ENCODE measurements around the gene SYT1. TPM values are rescaled to one million over a fixed set of nuclear protein-coding genes. Genes with fewer than 3 reads are reported as not detected.
"Not testable (repeated sequence)": the region's sequence is repeated elsewhere in the genome, so short reads cannot be mapped to it uniquely, and the experiment has no call there.

SYT1 gene
- total RNA-seq (2014; rRNA removed; shearing (Covaris generic)), result not detected in 2 replicates

- DNase-seq (ENCODE audit: low spot score), result peak; percentile 98
Measured at GRCh38 chr12:78864403-78864869, at the start of gene SYT1. SYT1 (plus strand) TSS chr12:78864774.

DNA sequence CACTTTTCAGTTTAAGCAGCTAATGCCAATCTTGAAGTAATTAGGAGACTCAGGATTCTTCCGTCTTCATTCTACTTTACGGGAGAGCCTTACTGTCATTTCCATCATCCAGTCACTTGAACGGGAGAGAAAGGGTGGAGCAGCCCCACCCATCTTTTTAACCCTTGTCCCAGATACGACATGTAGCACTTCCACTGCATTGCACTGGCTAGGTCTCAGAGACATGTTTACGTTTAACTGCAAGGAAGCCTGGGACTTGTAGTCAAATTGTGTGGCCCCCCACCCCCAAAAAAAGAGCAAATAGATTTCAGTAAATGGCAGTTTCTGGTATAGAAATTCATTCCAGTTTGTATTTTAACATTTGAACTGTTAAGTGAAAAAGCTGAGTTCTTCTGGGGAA lies 46.1 kb upstream of the SYT1 start:
- DNase-seq (ENCODE audit: low spot score), result no peak
- in situ Hi-C loops (cut with HindIII; ENCODE audit: low sequenced_read_pairs), result no loop called here

More at GRCh38 chr12:78864403-78864869, at the start of gene SYT1:
- in situ Hi-C loops (cut with HindIII; ENCODE audit: low sequenced_read_pairs), result no loop called here

DNA sequence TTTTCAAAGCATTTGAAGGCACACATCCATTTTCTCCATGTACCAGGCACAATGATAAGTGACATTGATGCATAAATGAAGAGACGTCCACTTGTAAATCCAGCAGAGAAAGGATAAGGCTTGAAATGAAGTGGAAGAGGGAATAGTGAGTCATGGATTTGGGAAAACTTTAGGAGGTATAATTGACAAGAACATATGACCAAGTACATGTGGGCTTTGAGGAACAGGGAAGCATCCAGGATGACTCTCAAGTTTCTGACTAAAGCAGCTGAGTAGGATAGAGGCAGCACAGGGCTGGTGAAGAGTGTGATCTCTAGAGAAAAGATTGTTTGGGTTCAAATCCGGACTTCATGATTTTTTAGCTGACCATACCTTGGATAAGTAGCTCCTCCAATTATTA lies 43.6 kb upstream of the SYT1 start:
- in situ Hi-C loops (cut with HindIII; ENCODE audit: low sequenced_read_pairs), result no loop called here
- no peak for DNase-seq (ENCODE audit: low spot score)

DNA sequence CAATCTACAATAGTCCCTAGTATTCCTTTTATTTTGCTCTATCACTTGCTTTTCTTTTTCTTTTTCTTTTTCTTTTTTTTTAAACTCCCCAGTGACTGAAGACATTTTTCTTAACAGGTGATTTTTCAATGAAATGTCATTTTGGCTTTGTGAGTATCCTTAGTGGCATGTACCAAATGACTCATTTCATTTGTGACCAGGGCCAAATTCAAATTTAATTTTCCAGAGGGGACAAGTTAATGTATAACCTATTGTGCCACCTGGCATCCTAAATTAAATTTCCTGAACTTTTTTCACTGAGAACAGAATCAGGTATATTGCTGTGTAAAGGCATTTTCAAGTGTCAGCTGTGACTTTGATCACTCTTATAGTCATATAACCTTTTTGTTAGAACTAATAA lies 39.7 kb upstream of the SYT1 start:
- in situ Hi-C loops (cut with HindIII; ENCODE audit: low sequenced_read_pairs), result no loop called here
- DNase-seq (ENCODE audit: low spot score), result no peak

GRCh38 chr12:78829690-78830089 lies 34.9 kb upstream of the SYT1 start:
- in situ Hi-C loops (cut with HindIII; ENCODE audit: low sequenced_read_pairs), result no loop called here

GRCh38 chr12:78835493-78835892 lies 29.1 kb upstream of the SYT1 start:
- in situ Hi-C loops (cut with HindIII; ENCODE audit: low sequenced_read_pairs), result no loop called here
- DNase-seq (ENCODE audit: low spot score), result no peak

More at GRCh38 chr12:78829690-78830089, 34.9 kb upstream of the SYT1 start:
- DNase-seq (ENCODE audit: low spot score), result no peak

GRCh38 chr12:78840518-78841019 lies 24.0 kb upstream of the SYT1 start:
- in situ Hi-C loops (cut with HindIII; ENCODE audit: low sequenced_read_pairs); DNase-seq (ENCODE audit: low spot score): not testable (repeated sequence)

DNA sequence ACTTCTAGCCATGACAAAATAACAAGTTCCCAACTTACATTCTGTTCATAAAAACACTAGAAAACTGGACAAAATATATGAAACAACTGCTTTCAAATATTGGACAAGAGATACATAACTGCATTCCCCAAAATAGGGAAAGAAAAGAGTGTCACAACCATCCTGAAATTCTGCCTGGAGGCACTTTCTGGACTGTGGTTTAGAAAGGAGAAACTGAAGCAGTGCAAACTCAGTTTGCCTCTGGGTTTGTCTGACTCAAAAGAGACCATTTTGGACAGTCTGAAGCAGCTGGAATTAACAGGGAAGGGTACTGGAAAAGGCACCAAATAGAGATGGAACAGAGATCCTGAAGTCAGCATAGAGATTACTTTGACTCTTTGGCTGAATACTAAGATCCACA lies 11.3 kb upstream of the SYT1 start:
- no peak for DNase-seq (ENCODE audit: low spot score)
- in situ Hi-C loops (cut with HindIII; ENCODE audit: low sequenced_read_pairs), result no loop called here

DNA sequence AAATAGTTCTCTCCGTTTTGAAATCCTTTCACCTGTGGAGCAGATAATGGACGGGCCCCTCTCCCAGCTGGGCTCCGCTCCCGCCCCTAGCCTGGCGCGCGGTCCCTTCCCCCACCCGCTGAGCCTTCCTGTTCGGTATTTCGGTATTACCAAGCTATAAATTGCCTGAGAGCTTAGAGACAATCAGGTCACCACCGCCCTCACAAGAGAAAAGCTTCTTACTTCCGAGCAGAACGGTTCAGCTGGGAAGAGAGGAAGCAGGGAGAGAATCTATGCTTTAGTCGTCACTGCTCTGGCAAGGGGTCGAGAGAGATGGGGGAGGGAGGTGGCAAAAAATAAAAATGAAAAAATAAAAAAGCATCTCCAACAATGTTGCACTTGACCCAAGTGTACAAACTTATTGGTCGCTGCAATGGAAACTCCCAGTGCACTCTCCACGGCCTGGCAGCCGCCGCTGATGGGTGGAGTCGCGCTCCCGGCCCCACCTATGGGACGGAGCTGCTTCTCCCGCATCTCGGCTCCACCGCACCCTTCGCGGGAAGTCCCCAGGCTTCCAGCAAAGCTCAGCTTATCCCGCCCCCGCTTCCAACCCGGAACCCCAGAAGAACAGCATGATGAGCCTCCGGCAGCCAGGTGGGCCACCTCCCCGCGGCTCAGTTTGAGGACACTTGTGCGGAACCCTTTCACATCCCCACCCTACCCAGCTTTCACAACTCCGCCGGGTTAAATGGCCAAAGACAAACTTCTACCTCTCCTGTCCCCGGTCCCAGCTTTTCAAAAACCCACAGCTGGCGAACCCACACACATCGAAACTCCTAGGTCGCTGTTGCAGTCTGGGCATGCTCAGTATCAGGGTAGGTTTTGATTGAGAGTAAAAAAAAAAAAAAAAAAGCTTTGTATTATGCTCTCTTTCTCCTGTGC lies 832 bp upstream of the SYT1 start:
- in situ Hi-C loops (cut with HindIII; ENCODE audit: low sequenced_read_pairs), result no loop called here

DNA sequence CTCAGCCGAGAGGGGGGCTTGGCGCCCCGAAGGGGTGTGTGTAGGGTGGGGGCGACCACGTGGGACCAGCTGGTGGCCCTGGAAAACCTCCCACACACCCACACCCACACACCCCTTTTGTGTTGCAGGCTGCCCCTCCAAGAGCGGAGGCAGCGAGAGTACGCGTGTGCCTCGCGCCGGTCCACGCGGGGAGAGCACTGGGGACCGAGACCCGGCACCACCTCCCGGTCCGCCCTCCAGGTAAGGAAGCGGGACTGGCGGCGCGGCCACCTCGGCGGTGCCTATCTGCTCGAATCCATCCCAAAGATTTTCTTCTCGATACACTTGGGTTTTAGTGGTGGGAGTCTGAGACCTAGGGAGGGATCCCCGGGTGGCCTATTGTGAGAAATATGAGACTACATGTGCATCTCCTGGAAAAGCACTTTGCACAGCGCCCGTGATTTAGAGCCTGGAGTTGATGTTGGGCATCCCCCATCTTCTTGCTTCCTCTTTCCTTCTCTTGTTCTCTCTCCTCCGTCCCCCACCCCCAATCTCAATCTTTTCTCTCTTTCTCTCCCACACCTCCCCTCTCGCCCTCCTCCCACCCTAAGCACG lies 393 bp downstream of the SYT1 start:
- in situ Hi-C loops (cut with HindIII; ENCODE audit: low sequenced_read_pairs), result no loop called here
- DNase-seq (ENCODE audit: low spot score), result peak; percentile 51

More for the DNA sequence above, 832 bp upstream of the SYT1 start:
- peak; percentile 84 for DNase-seq (ENCODE audit: low spot score)

DNA sequence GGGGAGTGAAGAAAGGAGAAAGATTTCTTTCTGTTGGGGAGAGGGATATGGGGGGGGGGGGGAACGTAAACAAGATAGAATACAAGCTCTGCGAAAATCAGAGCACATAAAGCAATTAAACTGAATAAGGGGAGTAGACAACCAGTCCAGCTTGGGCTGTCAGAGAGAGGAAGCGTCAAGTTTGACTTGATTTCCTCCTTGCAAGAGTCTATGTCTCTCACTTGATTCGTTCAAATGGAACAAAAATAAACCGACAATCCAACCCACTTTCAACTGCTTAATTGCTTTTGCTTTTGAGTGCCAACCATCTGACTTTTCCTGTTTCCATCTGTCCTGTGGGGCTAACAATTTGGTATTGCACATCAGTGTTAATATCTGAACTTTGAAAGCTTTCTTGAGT lies 942 bp downstream of the SYT1 start:
- DNase-seq (ENCODE audit: low spot score), result peak; percentile 83
- in situ Hi-C loops (cut with HindIII; ENCODE audit: low sequenced_read_pairs), result no loop called here

DNA sequence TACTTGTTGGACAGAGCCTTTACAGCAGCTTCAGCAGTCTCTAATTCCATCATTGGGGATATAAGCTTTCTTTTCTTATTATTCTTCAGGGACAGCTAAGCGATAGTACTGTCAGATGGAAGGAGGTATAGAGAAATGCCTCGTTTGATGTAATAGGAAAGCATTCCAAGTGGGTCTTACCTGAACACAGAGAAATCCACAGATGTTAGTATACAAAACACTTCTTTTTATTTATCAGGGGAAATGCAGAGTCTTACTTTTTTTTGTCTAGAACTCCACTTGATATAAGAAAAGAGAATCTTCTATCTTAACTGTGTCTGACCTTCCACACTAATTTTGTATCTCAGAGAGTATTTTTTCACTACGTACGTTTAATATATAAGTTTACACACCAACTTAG lies 1.9 kb downstream of the SYT1 start:
- peak; percentile 61 for DNase-seq (ENCODE audit: low spot score)
- in situ Hi-C loops (cut with HindIII; ENCODE audit: low sequenced_read_pairs), result no loop called here

- in situ Hi-C loops (cut with HindIII; ENCODE audit: low sequenced_read_pairs), result no loop called here
- peak; percentile 57 for DNase-seq (ENCODE audit: low spot score)
Measured at GRCh38 chr12:78870539-78870938, 6.0 kb downstream of the SYT1 start.

DNA sequence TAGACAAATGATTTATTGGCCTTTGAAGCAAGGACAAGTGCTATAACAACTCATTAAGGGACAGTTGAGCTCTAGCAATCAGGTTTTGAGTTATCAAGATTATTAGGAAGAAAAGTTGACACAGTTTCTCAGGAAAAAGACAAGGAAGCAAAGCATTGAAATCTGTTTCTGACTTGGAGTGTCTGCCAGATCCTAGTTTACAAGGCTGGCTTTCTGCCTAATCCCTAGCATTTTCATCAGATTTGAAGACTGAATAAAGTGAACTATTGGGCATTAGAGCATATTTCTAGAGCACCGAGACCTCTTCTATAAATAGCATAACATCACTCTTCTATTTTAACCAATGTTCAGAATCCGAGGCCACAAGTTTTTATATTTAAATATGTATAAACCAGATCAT lies 7.0 kb downstream of the SYT1 start:
- in situ Hi-C loops (cut with HindIII; ENCODE audit: low sequenced_read_pairs), result no loop called here

DNA sequence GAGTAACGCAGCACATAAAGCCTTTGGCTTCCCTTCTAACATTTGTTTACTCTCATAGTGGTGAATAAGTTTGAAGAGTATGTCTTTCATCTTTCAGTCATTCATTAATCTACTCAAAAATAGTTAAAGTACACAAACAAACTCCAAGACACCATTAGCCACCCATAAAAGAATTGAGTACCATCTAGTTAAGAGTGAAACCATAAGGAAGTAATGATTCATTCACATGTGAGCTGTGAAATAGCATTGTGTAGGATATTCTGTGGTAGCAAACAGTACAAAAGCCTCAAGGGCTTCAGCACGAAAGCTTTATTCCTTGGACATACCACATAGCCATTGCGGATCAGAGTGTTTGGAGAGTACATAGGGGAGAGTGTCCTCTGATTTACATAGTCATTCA lies 13.9 kb downstream of the SYT1 start:
- in situ Hi-C loops (cut with HindIII; ENCODE audit: low sequenced_read_pairs), result no loop called here

More for the DNA sequence above, 7.0 kb downstream of the SYT1 start:
- peak; percentile 76 for DNase-seq (ENCODE audit: low spot score)

GRCh38 chr12:78878866-78879265 lies 14.3 kb downstream of the SYT1 start:
- in situ Hi-C loops (cut with HindIII; ENCODE audit: low sequenced_read_pairs), result no loop called here
- no peak for DNase-seq (ENCODE audit: low spot score)

More for the DNA sequence above, 13.9 kb downstream of the SYT1 start:
- no peak for DNase-seq (ENCODE audit: low spot score)

DNA sequence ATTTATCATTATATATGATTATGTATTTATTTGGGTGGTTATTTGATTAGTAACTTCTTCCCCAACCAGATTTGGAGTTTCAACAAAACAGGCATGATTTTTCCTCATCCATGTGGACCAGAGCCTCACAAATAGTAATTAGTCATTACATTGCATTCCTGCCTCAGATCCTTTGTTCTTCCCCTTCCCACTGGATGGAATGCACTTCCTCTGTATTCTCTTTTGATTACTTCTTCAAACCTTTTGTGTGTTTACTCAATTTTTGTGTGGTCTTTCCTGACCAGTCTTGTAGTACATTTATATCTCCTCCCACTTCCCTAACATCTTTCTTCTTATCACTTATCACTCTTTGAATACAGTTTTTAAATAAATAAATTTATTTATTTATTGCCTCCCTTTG lies 15.5 kb downstream of the SYT1 start:
- no peak for DNase-seq (ENCODE audit: low spot score)
- in situ Hi-C loops (cut with HindIII; ENCODE audit: low sequenced_read_pairs), result no loop called here

DNA sequence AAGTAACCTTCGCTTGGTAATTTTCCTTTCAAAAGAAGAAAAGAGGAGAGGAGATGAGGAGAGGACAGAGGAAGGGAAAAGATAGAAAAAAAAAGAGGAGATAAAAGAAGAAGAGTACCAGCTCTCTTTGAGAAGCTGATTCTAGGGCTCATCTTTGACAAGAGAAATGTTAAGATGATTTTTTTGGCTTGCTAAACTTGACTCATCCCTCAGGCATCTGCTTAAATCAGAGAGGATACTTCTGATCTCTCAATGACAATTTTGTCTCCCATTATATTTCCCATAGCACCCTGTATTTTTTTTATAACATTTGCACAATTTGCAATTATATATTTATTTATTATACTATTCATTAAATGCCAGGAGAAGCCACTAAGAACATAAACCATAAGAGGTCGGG lies 17.1 kb downstream of the SYT1 start:
- in situ Hi-C loops (cut with HindIII; ENCODE audit: low sequenced_read_pairs), result no loop called here
- DNase-seq (ENCODE audit: low spot score), result no peak

- DNase-seq (ENCODE audit: low spot score), result peak; percentile 83
- in situ Hi-C loops (cut with HindIII; ENCODE audit: low sequenced_read_pairs), result no loop called here
Measured at GRCh38 chr12:78885466-78885865, 20.9 kb downstream of the SYT1 start.

DNA sequence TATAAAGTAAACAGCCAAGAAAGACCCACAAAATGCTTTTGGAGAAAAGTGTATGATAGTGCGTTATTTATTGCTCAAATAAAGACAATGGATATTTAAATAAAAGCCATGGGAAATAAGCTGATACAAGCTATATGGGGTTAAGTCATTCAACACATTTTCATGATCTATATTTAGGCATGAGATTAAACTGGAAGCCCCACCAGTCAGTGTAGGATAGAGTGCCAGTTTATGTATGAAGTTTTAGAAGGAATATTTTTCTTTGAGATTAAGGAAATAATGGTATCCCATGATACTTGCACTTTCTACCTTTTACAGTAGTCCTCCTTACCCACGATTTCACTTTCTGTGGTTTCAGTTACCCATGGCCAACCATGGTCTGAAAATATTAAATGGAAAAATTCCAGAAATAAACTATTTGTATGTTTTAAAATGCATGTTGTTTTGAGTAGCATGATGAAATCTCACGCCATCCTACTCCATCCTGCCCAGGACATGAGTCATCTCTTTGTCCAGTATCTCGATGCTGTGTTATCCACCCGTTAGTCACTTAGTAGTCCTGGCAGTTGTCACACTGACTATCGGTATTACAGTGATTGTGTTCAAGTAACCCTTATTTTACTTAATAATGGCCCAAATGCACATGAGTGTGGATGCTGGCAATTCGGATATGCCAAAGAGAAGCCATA lies 22.3 kb downstream of the SYT1 start:
- peak; percentile 51 for DNase-seq (ENCODE audit: low spot score)

More for the DNA sequence above, 22.3 kb downstream of the SYT1 start:
- in situ Hi-C loops (cut with HindIII; ENCODE audit: low sequenced_read_pairs), result no loop called here
